Endodermal cell (in vitro differentiated cells): ENCODE measurements around the gene LARP7. TPM values are rescaled to one million over a fixed set of nuclear protein-coding genes. Genes with fewer than 3 reads are reported as not detected.
A peak's percentile ranks its signal among the peaks of the same experiment; 100 is the strongest.

Experiments used
- DNase-seq: peaks from one replicate; pipeline ENCODE4 v3.0.0-alpha.2; 2017
- H3K27ac ChIP-seq: 2 replicates; pipeline ENCODE4 v1.5.1; 2013; ENCODE audit warnings: mild to moderate bottlenecking, low read depth, low read length, moderate library complexity
- H3K27me3 ChIP-seq: 2 replicates; pipeline ENCODE4 v1.6.1; 2013; ENCODE audit warnings: mild to moderate bottlenecking, low read length, moderate library complexity; ENCODE audit not compliant: insufficient read depth, control insufficient read depth, poor library complexity, severe bottlenecking
- H3K36me3 ChIP-seq: 2 replicates; pipeline ENCODE4 v1.7.0; 2013; ENCODE audit warnings: mild to moderate bottlenecking, low read length, moderate library complexity; ENCODE audit not compliant: control insufficient read depth, insufficient read depth
- H3K4me1 ChIP-seq: one replicate; pipeline ENCODE4 v1.7.0; 2013; ENCODE audit warnings: low read length; ENCODE audit not compliant: control insufficient read depth, insufficient read depth
- H3K4me3 ChIP-seq: 2 replicates; pipeline ENCODE4 v1.5.1; 2013; ENCODE audit warnings: mild to moderate bottlenecking, low read length, moderate library complexity
- H3K9ac ChIP-seq: 2 replicates; pipeline ENCODE4 v1.6.1; 2013; ENCODE audit warnings: mild to moderate bottlenecking, low read length, moderate library complexity; ENCODE audit not compliant: poor library complexity, severe bottlenecking; ENCODE audit errors: extremely low read depth
- H3K9me3 ChIP-seq: 2 replicates; pipeline ENCODE4 v1.6.1; 2013; ENCODE audit warnings: mild to moderate bottlenecking, low read length, moderate library complexity; ENCODE audit not compliant: control insufficient read depth
- H3K27ac Mint-ChIP-seq: 2 replicates; pipeline ENCODE4 v1.8.0; 2020; ENCODE audit warnings: mixed read lengths
- H3K27me3 Mint-ChIP-seq: 2 replicates; pipeline ENCODE4 v1.8.0; 2021; ENCODE audit warnings: mild to moderate bottlenecking, mixed read lengths; ENCODE audit not compliant: insufficient read depth
- H3K36me3 Mint-ChIP-seq: 2 replicates; pipeline ENCODE4 v1.8.0; 2020; ENCODE audit warnings: low read depth, mixed read lengths
- H3K4me1 Mint-ChIP-seq: 2 replicates; pipeline ENCODE4 v1.8.0; 2020; ENCODE audit warnings: mixed read lengths
- H3K4me3 Mint-ChIP-seq: 2 replicates; pipeline ENCODE4 v1.8.0; 2020; ENCODE audit warnings: mild to moderate bottlenecking, moderate library complexity, mixed read lengths
- H3K9me3 Mint-ChIP-seq: 2 replicates; pipeline ENCODE4 v1.8.0; 2020; ENCODE audit warnings: mild to moderate bottlenecking, mixed read lengths
- CTCF ChIP-seq: fragments of 200-600 bp; sonication (generic); conservative IDR thresholded peaks from 2 replicates; pipeline ENCODE4 v1.5.0; 2021; ENCODE audit warnings: antibody characterized with exemption, mild to moderate bottlenecking
- WGBS, 2 experiments: methylation state at CpG; one replicate each; pipeline versions ENCODE4 v1.1.5 to v1.1.7; 2013; ENCODE audit warnings: missing lambda C conversion rate in 2 of 2, mixed read lengths in 1 of 2; ENCODE audit not compliant: insufficient coverage in 1 of 2, insufficient read length in 1 of 2; 5-methylcytosine and 5-hydroxymethylcytosine counted together
- total RNA-seq, 2 donors: library from RNA; stranded (reverse); fragmentation: NEBNext Ultra II Directional in 1 of 2; extraction: Animal tissue kit (Norgen Biotek cat#: 25700) in 1 of 2; gene quantifications; 2 replicates in 1 of 2; 3 replicates in 1 of 2; pipeline ENCODE4 v1.2.1, GENCODE V29; 2021

Gene LARP7
- total RNA-seq, 2 donors from 2014 or later = 36.1 to 52.0 TPM

- H3K4me3 Mint-ChIP-seq = no peak overlapping the region
- Histone ChIP-seq H3K4me3 (no peak overlapping the region), H3K36me3 (no peaks in the 10 kb centered on the region), H3K4me1 (peaks cover 9% of the 10 kb centered on the region), H3K9me3 (no peaks in the 10 kb centered on the region), H3K27me3 (no peaks in the 10 kb centered on the region), H3K9ac (no peak overlapping the region), H3K27ac (no peak overlapping the region)
- H3K27me3 Mint-ChIP-seq = no peaks in the 10 kb centered on the region
- no peak for DNase-seq
- no peaks in the 10 kb centered on the region for H3K36me3 Mint-ChIP-seq
- H3K27ac Mint-ChIP-seq = no peak overlapping the region
- H3K4me1 Mint-ChIP-seq = peaks cover 28% of the 10 kb centered on the region
- no peak for TF ChIP-seq CTCF
- 92 to 96% methylated on average over 2 of the region's 2 CpGs for WGBS, 2 experiments
- no peaks in the 10 kb centered on the region for H3K9me3 Mint-ChIP-seq
Observed at GRCh38 chr4:112677519-112678091, 40.7 kb downstream of the LARP7 start.

GRCh38 chr4:112680996-112681395 lies 44.1 kb downstream of the LARP7 start:
- Mint-ChIP-seq H3K36me3 (no peaks in the 10 kb centered on the region), H3K27me3 (no peaks in the 10 kb centered on the region), H3K4me1 (peaks cover 14% of the 10 kb centered on the region), H3K4me3 (no peak overlapping the region), H3K27ac (peak overlapping the region; percentile 1), H3K9me3 (no peaks in the 10 kb centered on the region)
- Histone ChIP-seq H3K27ac (no peak overlapping the region), H3K9ac (no peak overlapping the region), H3K9me3 (no peaks in the 10 kb centered on the region), H3K36me3 (no peaks in the 10 kb centered on the region), H3K27me3 (no peaks in the 10 kb centered on the region), H3K4me1 (no peaks in the 10 kb centered on the region), H3K4me3 (no peak overlapping the region)
- TF ChIP-seq CTCF = no peak
- WGBS, 2 experiments = 43 to 88% methylated on average over 1 to 2 of the region's 2 CpGs
- no peak for DNase-seq

GRCh38 chr4:112693507-112693906 lies 56.6 kb downstream of the LARP7 start:
- Histone ChIP-seq H3K27me3 (no peaks in the 10 kb centered on the region), H3K4me1 (no peaks in the 10 kb centered on the region), H3K9me3 (no peaks in the 10 kb centered on the region), H3K9ac (no peak overlapping the region), H3K4me3 (no peak overlapping the region), H3K36me3 (peaks cover 24% of the 10 kb centered on the region), H3K27ac (no peak overlapping the region)
- H3K36me3 Mint-ChIP-seq = peaks cover 25% of the 10 kb centered on the region
- no peak overlapping the region for H3K4me3 Mint-ChIP-seq
- peaks cover 12% of the 10 kb centered on the region for H3K4me1 Mint-ChIP-seq
- WGBS, 2 experiments = 96 to 99% methylated on average over 10 of the region's 10 CpGs
- TF ChIP-seq CTCF = no peak
- no peak overlapping the region for H3K27ac Mint-ChIP-seq
- H3K27me3 Mint-ChIP-seq = no peaks in the 10 kb centered on the region
- DNase-seq = no peak
- H3K9me3 Mint-ChIP-seq = no peaks in the 10 kb centered on the region
